DND-41 (cell line): ENCODE data around the gene KBTBD4.

Experiments used
- ATAC-seq: fragments of 200-7000 bp; cut with Tn5 transposase; 3 replicates; pipeline ENCODE4 v1.9.1; 2021; ENCODE audit warnings: low read depth; ENCODE audit not compliant: insufficient read depth
- DNase-seq: peaks from one replicate; pipeline ENCODE4 v3.0.0-alpha.2; 2020
- H2AFZ ChIP-seq: 2 replicates; pipeline ENCODE4 v1.6.0; 2012; ENCODE audit warnings: low read depth, low read length
- H3K27ac ChIP-seq: 2 replicates; pipeline ENCODE4 v1.5.1; 2012; ENCODE audit warnings: low read length, inconsistent platforms
- H3K27me3 ChIP-seq: fragments of 200-600 bp; sonication (generic); 2 replicates; pipeline ENCODE4 v1.6.0; 2012; ENCODE audit warnings: low read length, mild to moderate bottlenecking, inconsistent platforms; ENCODE audit not compliant: insufficient read depth, poor library complexity
- H3K36me3 ChIP-seq: 2 replicates; pipeline ENCODE4 v1.5.1; 2012; ENCODE audit warnings: low read length, inconsistent platforms; ENCODE audit not compliant: insufficient read depth
- H3K4me1 ChIP-seq: 2 replicates; pipeline ENCODE4 v1.5.1; 2012; ENCODE audit warnings: mild to moderate bottlenecking, low read length; ENCODE audit not compliant: insufficient read depth
- H3K4me2 ChIP-seq: 2 replicates; pipeline ENCODE4 v1.6.0; 2012; ENCODE audit warnings: mild to moderate bottlenecking, moderate library complexity, low read length, inconsistent platforms; ENCODE audit not compliant: insufficient read depth
- H3K4me3 ChIP-seq, 2 experiments: fragments of 200-600 bp in 1 of 2; shearing (Covaris generic) in 1 of 2; 2 replicates each; pipeline ENCODE4 v1.5.1; 2012 to 2016; ENCODE audit warnings: inconsistent platforms in 2 of 2, low read length in 2 of 2, mild to moderate bottlenecking in 2 of 2, low read depth in 1 of 2, moderate library complexity in 1 of 2
- H3K79me2 ChIP-seq: 2 replicates; pipeline ENCODE4 v1.6.0; 2012; ENCODE audit warnings: low read length, inconsistent platforms; ENCODE audit not compliant: insufficient read depth
- H3K9ac ChIP-seq: 2 replicates; pipeline ENCODE4 v1.6.0; 2012; ENCODE audit warnings: low read depth, mild to moderate bottlenecking, inconsistent platforms, low read length, moderate library complexity
- H3K9me3 ChIP-seq: 2 replicates; pipeline ENCODE4 v1.5.1; 2012; ENCODE audit warnings: low read length, moderate library complexity, mild to moderate bottlenecking, inconsistent platforms; ENCODE audit not compliant: insufficient read depth, severe bottlenecking
- H4K20me1 ChIP-seq: 2 replicates; pipeline ENCODE4 v1.6.0; 2012; ENCODE audit warnings: low read length; ENCODE audit not compliant: insufficient read depth
- EZH2 ChIP-seq: IDR thresholded peaks from 3 replicates; pipeline ENCODE4 v1.6.1; 2012; ENCODE audit warnings: borderline replicate concordance, low read depth, mild to moderate bottlenecking, moderate library complexity, low read length, inconsistent platforms; ENCODE audit not compliant: severe bottlenecking
- TF ChIP-seq, protein P1 (sequence below): IDR thresholded peaks from 2 replicates; pipeline ENCODE4 v1.5.1; 2012; ENCODE audit warnings: borderline replicate concordance, low read length, moderate library complexity, mild to moderate bottlenecking; ENCODE audit not compliant: poor library complexity, severe bottlenecking; ENCODE audit errors: extremely low read depth

KBTBD4 gene

DNA sequence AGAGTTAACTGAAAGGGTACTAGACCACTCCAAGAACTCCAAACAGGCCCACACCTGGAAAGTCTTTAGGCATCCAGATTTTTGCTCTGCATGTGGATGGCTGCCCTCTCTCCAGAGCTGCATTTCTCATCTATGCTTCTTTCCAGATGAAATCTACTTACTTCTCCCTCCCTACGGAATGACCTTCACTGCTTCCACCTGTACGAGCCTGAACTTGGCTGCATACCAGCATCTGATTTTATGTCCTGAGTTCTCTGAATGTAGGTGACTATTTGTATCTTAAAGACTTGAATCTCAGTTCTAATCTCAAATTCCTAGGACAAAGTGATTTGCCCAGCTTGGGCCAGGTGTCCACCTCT lies 39.1 kb downstream of the KBTBD4 start:
- no peak overlapping the region for H3K9ac ChIP-seq
- H2AFZ ChIP-seq, result no peak overlapping the region
- DNase-seq (no peak), ATAC-seq (no peak)
- H4K20me1 ChIP-seq, result peaks cover 91% of the 10 kb centered on the region
- no peaks in the 10 kb centered on the region; the same call in 1 of the 2 replicates for H3K4me1 ChIP-seq
- H3K9me3 ChIP-seq, result no peaks in the 10 kb centered on the region
- H3K4me3 ChIP-seq, result no peak overlapping the region
- no peak for TF ChIP-seq EZH2
- TF ChIP-seq, protein P1, sequence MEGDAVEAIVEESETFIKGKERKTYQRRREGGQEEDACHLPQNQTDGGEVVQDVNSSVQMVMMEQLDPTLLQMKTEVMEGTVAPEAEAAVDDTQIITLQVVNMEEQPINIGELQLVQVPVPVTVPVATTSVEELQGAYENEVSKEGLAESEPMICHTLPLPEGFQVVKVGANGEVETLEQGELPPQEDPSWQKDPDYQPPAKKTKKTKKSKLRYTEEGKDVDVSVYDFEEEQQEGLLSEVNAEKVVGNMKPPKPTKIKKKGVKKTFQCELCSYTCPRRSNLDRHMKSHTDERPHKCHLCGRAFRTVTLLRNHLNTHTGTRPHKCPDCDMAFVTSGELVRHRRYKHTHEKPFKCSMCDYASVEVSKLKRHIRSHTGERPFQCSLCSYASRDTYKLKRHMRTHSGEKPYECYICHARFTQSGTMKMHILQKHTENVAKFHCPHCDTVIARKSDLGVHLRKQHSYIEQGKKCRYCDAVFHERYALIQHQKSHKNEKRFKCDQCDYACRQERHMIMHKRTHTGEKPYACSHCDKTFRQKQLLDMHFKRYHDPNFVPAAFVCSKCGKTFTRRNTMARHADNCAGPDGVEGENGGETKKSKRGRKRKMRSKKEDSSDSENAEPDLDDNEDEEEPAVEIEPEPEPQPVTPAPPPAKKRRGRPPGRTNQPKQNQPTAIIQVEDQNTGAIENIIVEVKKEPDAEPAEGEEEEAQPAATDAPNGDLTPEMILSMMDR, result no peak
- H3K36me3 ChIP-seq, result peaks cover 33% of the 10 kb centered on the region; the same call in 1 of the 2 replicates
- H3K27me3 ChIP-seq, result no peaks in the 10 kb centered on the region
- H3K4me2 ChIP-seq, result no peak overlapping the region
- no peak overlapping the region for H3K27ac ChIP-seq
- H3K79me2 ChIP-seq, result peaks cover 100% of the 10 kb centered on the region

DNA sequence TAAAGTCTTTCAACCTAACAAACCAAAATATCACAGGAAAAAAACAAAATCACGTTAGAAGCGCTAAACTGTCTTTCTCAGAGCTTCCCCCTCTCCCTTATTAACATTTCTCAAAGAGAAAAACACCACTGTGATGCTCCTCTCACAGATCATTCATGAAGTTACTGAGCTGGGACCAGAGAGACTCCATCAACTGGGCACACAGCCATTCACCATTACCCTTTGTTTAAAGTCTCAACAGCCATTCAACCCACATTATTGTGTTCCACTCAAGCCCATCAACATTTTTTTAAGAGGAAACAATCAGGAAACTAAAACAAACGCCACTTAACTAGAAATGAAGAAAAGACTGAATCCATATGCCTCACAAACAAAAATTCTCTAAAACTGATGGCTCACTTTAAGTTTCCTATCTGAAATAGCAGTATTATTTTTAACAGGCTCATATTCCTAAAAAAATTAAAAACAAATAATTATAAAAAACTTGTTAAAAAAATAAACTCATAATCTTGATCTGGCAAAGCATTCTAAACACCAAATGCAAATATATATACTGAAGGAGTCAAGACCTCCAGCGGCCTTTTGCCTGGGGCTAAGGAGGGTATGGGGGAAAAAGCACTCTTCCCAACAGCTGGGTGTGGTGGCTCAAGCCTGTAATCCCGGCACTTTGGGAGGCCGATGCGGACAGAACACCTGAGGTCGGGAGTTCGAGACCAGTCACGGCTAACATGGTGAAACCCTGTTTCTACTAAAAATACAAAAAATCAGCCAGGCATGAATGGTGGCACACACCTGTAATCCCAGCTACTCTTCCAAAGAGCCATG lies 39.8 kb downstream of the KBTBD4 start:
- Histone ChIP-seq H4K20me1 (peaks cover 90% of the 10 kb centered on the region), H3K27ac (no peak overlapping the region; the same call in 1 of the 2 replicates), H3K4me3 (no peak overlapping the region), H3K4me2 (no peak overlapping the region), H3K27me3 (no peaks in the 10 kb centered on the region), H3K79me2 (peaks cover 100% of the 10 kb centered on the region), H2AFZ (no peak overlapping the region), H3K9ac (no peak overlapping the region), H3K9me3 (no peaks in the 10 kb centered on the region), H3K36me3 (peaks cover 33% of the 10 kb centered on the region; the same call in 1 of the 2 replicates), H3K4me1 (no peaks in the 10 kb centered on the region; the same call in 1 of the 2 replicates)
- DNase-seq, result no peak
- ATAC-seq, result no peak
- TF ChIP-seq EZH2, result no peak
- TF ChIP-seq, protein P1, result no peak

DNA sequence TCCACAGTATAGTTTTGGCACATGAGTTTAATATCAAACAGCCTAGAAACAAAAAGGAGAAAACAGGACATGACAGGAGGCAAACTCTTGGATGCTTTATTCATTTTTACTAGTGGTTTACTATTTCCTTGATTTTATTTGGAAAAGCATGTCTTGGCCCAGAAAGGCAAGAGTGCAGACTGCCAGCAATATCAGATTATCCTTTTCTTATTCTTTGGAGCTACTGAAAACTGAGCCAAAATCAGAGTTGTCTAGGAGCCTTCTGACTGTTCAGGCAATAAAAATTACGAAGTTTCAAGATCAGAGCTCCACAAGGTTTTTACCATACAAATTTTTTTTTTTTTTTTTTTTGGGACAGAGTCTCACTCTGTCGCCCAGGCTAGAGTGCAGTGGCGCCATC lies 41.9 kb downstream of the KBTBD4 start:
- H3K27me3 ChIP-seq, result no peaks in the 10 kb centered on the region
- H3K36me3 ChIP-seq, result peaks cover 32% of the 10 kb centered on the region; the same call in 1 of the 2 replicates
- H3K4me2 ChIP-seq, result no peak overlapping the region
- no peaks in the 10 kb centered on the region; the same call in 1 of the 2 replicates for H3K4me1 ChIP-seq
- no peak for TF ChIP-seq EZH2
- TF ChIP-seq, protein P1, result no peak
- DNase-seq (no peak), ATAC-seq (no peak)
- H4K20me1 ChIP-seq, result peaks cover 89% of the 10 kb centered on the region
- no peak overlapping the region for H2AFZ ChIP-seq
- no peaks in the 10 kb centered on the region for H3K9me3 ChIP-seq
- no peak overlapping the region for H3K9ac ChIP-seq
- no peak overlapping the region for H3K27ac ChIP-seq
- H3K79me2 ChIP-seq, result peaks cover 100% of the 10 kb centered on the region
- H3K4me3 ChIP-seq, result no peak overlapping the region
